HepG2 (cell line): ENCODE data around the gene MIA2. TPM values are rescaled to one million over a fixed set of nuclear protein-coding genes. Genes with fewer than 3 reads are reported as not detected.

Source experiments
- HNF4G ChIP-seq, 2 experiments: sonication (generic) in 1 of 2; formaldehyde crosslinking in 1 of 2; IDR thresholded peaks; 2 replicates each; pipeline versions ENCODE4 v1.4.0 to v1.6.1; 2011 to 2020; ENCODE audit warnings: borderline replicate concordance in 2 of 2, low read depth in 2 of 2, mild to moderate bottlenecking in 2 of 2, low read length in 1 of 2, missing genetic modification reagents in 1 of 2, moderate library complexity in 1 of 2
- ISL2 ChIP-seq: sonication (generic); formaldehyde crosslinking; IDR thresholded peaks from 2 replicates; pipeline ENCODE4 v1.5.0; 2020; ENCODE audit warnings: missing genetic modification reagents
- KDM1A ChIP-seq: IDR thresholded peaks from 2 replicates; pipeline ENCODE4 v1.6.1; 2016; ENCODE audit warnings: missing compliant biosample characterization
- PATZ1 ChIP-seq: sonication (generic); formaldehyde crosslinking; IDR thresholded peaks from 2 replicates; pipeline ENCODE4 v1.4.0; 2020; ENCODE audit warnings: missing genetic modification reagents
- PHF21A ChIP-seq: sonication (generic); formaldehyde crosslinking; IDR thresholded peaks from 2 replicates; pipeline ENCODE4 v1.5.0; 2020; ENCODE audit warnings: mild to moderate bottlenecking, missing genetic modification reagents
- SIX4 ChIP-seq: sonication (generic); formaldehyde crosslinking; IDR thresholded peaks from 2 replicates; pipeline ENCODE4 v1.4.0; 2020; ENCODE audit warnings: missing genetic modification reagents
- TAF1 ChIP-seq: sonication (generic); formaldehyde crosslinking; IDR thresholded peaks from 2 replicates; pipeline ENCODE4 v1.4.0; 2020; ENCODE audit warnings: missing genetic modification reagents
- THAP8 ChIP-seq: sonication (generic); formaldehyde crosslinking; IDR thresholded peaks from 2 replicates; pipeline ENCODE4 v1.5.1; 2020; ENCODE audit warnings: missing genetic modification reagents, mild to moderate bottlenecking, borderline replicate concordance
- TP53 ChIP-seq: sonication (generic); formaldehyde crosslinking; conservative IDR thresholded peaks from 2 replicates; pipeline ENCODE4 v1.4.0; 2020; ENCODE audit warnings: missing genetic modification reagents
- ZBTB42 ChIP-seq: sonication (generic); formaldehyde crosslinking; IDR thresholded peaks from 2 replicates; pipeline ENCODE4 v1.5.0; 2020; ENCODE audit warnings: mild to moderate bottlenecking, missing genetic modification reagents
- ZBTB43 ChIP-seq: sonication (generic); formaldehyde crosslinking; conservative IDR thresholded peaks from 2 replicates; pipeline ENCODE4 v1.4.0; 2020; ENCODE audit warnings: missing genetic modification reagents
- ZBTB7B ChIP-seq: sonication (generic); formaldehyde crosslinking; IDR thresholded peaks from 2 replicates; pipeline ENCODE4 v1.4.0; 2020; ENCODE audit warnings: missing genetic modification reagents
- ZFP37 ChIP-seq: sonication (generic); formaldehyde crosslinking; IDR thresholded peaks from 2 replicates; pipeline ENCODE4 v1.4.0; 2020; ENCODE audit warnings: missing genetic modification reagents, borderline replicate concordance
- ZFP41 ChIP-seq: sonication (generic); formaldehyde crosslinking; IDR thresholded peaks from 2 replicates; pipeline ENCODE4 v1.4.0; 2020; ENCODE audit warnings: mild to moderate bottlenecking, missing genetic modification reagents, borderline replicate concordance
- ZNF280B ChIP-seq: sonication (generic); formaldehyde crosslinking; IDR thresholded peaks from 2 replicates; pipeline ENCODE4 v1.5.0; 2020; ENCODE audit warnings: missing genetic modification reagents, mild to moderate bottlenecking, borderline replicate concordance
- ZNF296 ChIP-seq: sonication (generic); formaldehyde crosslinking; conservative IDR thresholded peaks from 2 replicates; pipeline ENCODE4 v1.5.0; 2020; ENCODE audit warnings: mild to moderate bottlenecking, missing genetic modification reagents
- ZNF367 ChIP-seq: sonication (generic); formaldehyde crosslinking; IDR thresholded peaks from 2 replicates; pipeline ENCODE4 v1.4.0; 2020; ENCODE audit warnings: missing genetic modification reagents, borderline replicate concordance
- ZNF451 ChIP-seq: sonication (generic); formaldehyde crosslinking; IDR thresholded peaks from 2 replicates; pipeline ENCODE4 v1.5.0; 2020; ENCODE audit warnings: mild to moderate bottlenecking, missing genetic modification reagents
- ZNF546 ChIP-seq: sonication (generic); formaldehyde crosslinking; conservative IDR thresholded peaks from 2 replicates; pipeline ENCODE4 v1.8.1; 2023; ENCODE audit warnings: mild to moderate bottlenecking, missing genetic modification reagents
- ZNF550 ChIP-seq: sonication (generic); formaldehyde crosslinking; IDR thresholded peaks from 2 replicates; pipeline ENCODE4 v1.4.0; 2020; ENCODE audit warnings: mild to moderate bottlenecking, missing genetic modification reagents, borderline replicate concordance
- ZNF556 ChIP-seq: sonication (generic); formaldehyde crosslinking; IDR thresholded peaks from 2 replicates; pipeline ENCODE4 v1.4.0; 2020; ENCODE audit warnings: mild to moderate bottlenecking, missing genetic modification reagents, borderline replicate concordance
- ZNF724P ChIP-seq: sonication (generic); formaldehyde crosslinking; IDR thresholded peaks from 2 replicates; pipeline ENCODE4 v1.8.0; 2022; ENCODE audit warnings: missing genetic modification reagents, borderline replicate concordance
- ZNF773 ChIP-seq: sonication (generic); formaldehyde crosslinking; IDR thresholded peaks from 2 replicates; pipeline ENCODE4 v1.4.0; 2020; ENCODE audit warnings: missing genetic modification reagents, borderline replicate concordance
- ZNF850 ChIP-seq: sonication (generic); formaldehyde crosslinking; conservative IDR thresholded peaks from 2 replicates; pipeline ENCODE4 v1.9.0; 2021; ENCODE audit warnings: mild to moderate bottlenecking, missing genetic modification reagents
- ZNF891 ChIP-seq: sonication (generic); formaldehyde crosslinking; IDR thresholded peaks from 2 replicates; pipeline ENCODE4 v1.5.0; 2020; ENCODE audit warnings: mild to moderate bottlenecking, missing genetic modification reagents
- ZSCAN20 ChIP-seq: sonication (generic); formaldehyde crosslinking; IDR thresholded peaks from 2 replicates; pipeline ENCODE4 v1.4.0; 2020; ENCODE audit warnings: missing genetic modification reagents, mild to moderate bottlenecking, borderline replicate concordance
- polyA plus RNA-seq, 8 experiments: library from polyadenylated mRNA; depleted of rRNA in 3 of 8; stranded (reverse) in 7 of 8; unstranded in 1 of 8; fragments of >200 nt; fragmentation: Illumina TruSeq in 4 of 8; extraction: Trizol in 4 of 8; gene quantifications; 2 replicates each; pipeline versions ENCODE4 v1.2.1 to v1.2.3, GENCODE V29; 2011 to 2016; ENCODE audit warnings: low read depth in 4 of 8, missing spikeins in 1 of 8, mixed read lengths in 1 of 8; ENCODE audit not compliant: insufficient read depth in 1 of 8
- total RNA-seq, 5 experiments: library from RNA; depleted of rRNA; stranded (reverse); fragments of >200 nt; fragmentation: Illumina TruSeq; extraction: Trizol; gene quantifications; 2 replicates each; pipeline ENCODE4 v1.2.3, GENCODE V29; 2016; ENCODE audit warnings: low read depth in 1 of 5

MIA2 gene
- total and polyA plus RNA-seq, 2 of the 13 experiments (the other 11 are each of a cell fraction or from before 2014, with no cell fraction given): 134 to 158 TPM

- TF ChIP-seq ZNF280B: peak; percentile 92
- TF ChIP-seq PATZ1 (CRISPR knock-in tag): peak; percentile 92
- TF ChIP-seq ZNF850 (CRISPR knock-in tag): 0 out of 2 replicates have a peak, but pooled peaks have one; percentile 89
- TF ChIP-seq ZNF891 (CRISPR knock-in tag): peak; percentile 87; the same call in 1 of the 2 replicates
- no peak for TF ChIP-seq ZNF546 (CRISPR knock-in tag)
- peak; percentile 96; the same call in 1 of the 2 replicates for TF ChIP-seq ZNF773 (CRISPR knock-in tag)
- peak; percentile 99; the same call in 1 of the 2 replicates for TF ChIP-seq ZNF556 (CRISPR knock-in tag)
- peak; percentile 94; the same call in 1 of the 2 replicates for TF ChIP-seq ZFP37
- TF ChIP-seq ZNF296 (CRISPR knock-in tag): peak; percentile 51; the same call in 1 of the 2 replicates
- TF ChIP-seq ZSCAN20: peak; percentile 96
- peak; percentile 96 for TF ChIP-seq TAF1 (CRISPR knock-in tag)
- peak; percentile 92 for TF ChIP-seq ISL2
- TF ChIP-seq KDM1A: peak; percentile 94
- TF ChIP-seq ZNF367 (CRISPR knock-in tag): peak; percentile 93
- no peak; the same call in 1 of the 2 replicates for TF ChIP-seq ZFP41 (CRISPR knock-in tag)
- 0 out of 2 replicates have a peak, but pooled peaks have one; percentile 29 for TF ChIP-seq ZNF550 (CRISPR knock-in tag)
- peak; percentile 77; the same call in 1 of the 2 replicates for TF ChIP-seq ZBTB43 (CRISPR knock-in tag)
- TF ChIP-seq PHF21A (CRISPR knock-in tag): peak; percentile 98
- peak; percentile 91; the same call in 1 of the 2 replicates for TF ChIP-seq ZBTB7B (CRISPR knock-in tag)
- peak; percentile 92 for TF ChIP-seq TP53 (CRISPR knock-in tag)
- TF ChIP-seq SIX4 (CRISPR knock-in tag): peak; percentile 80
- peak; percentile 100 for TF ChIP-seq HNF4G (IDR thresholded peaks at IDR 0.05; ENCODE audit: borderline replicate concordance, low read depth, low read length)
- TF ChIP-seq HNF4G (CRISPR knock-in tag; IDR thresholded peaks at IDR 0.05; ENCODE audit: borderline replicate concordance, low read depth): peak; percentile 100
- TF ChIP-seq ZNF724P (CRISPR knock-in tag): peak; percentile 98
- TF ChIP-seq ZBTB42 (CRISPR knock-in tag): no peak; the same call in 1 of the 2 replicates
- TF ChIP-seq THAP8 (CRISPR knock-in tag): peak; percentile 95
- peak; percentile 46; the same call in 1 of the 2 replicates for TF ChIP-seq ZNF451
Measured at GRCh38 chr14:39266525-39266870, 32.8 kb downstream of the MIA2 start (continued).
